CD4-positive, alpha-beta T cell treated with Interleukin-4 for 4 hours (primary cell): Measurements from ENCODE around the gene GKN1.

Source experiments
- DNase-seq: peaks from one replicate; pipeline ENCODE4 v3.0.0-alpha.2; 2020

GKN1 gene

GRCh38 chr2:69010437-69011194, 36.2 kb downstream of the GKN1 start:
- no peak for DNase-seq

- no peak for DNase-seq
Observed at GRCh38 chr2:69011611-69012157, 37.2 kb downstream of the GKN1 start.

- peak; percentile 21 for DNase-seq
Observed at GRCh38 chr2:69012310-69013141, 38.1 kb downstream of the GKN1 start.

- no peak for DNase-seq
Observed at GRCh38 chr2:69013142-69013839, 38.9 kb downstream of the GKN1 start, which contains the start of gene ANTXR1. ANTXR1 (plus strand) TSS chr2:69013179; CDS start chr2:69013500, 321 bp downstream.

- no peak for DNase-seq
Observed at GRCh38 chr2:69013840-69014821, 39.7 kb downstream of the GKN1 start.

GRCh38 chr2:69017080-69017479, 42.6 kb downstream of the GKN1 start:
- no peak for DNase-seq

- no peak for DNase-seq
Observed at GRCh38 chr2:69017835-69018234, 43.4 kb downstream of the GKN1 start.

GRCh38 chr2:69018678-69019095, 44.3 kb downstream of the GKN1 start:
- DNase-seq = no peak

GRCh38 chr2:69020496-69021426, 46.3 kb downstream of the GKN1 start:
- DNase-seq = no peak

- no peak for DNase-seq
Observed at GRCh38 chr2:69021727-69022126, 47.3 kb downstream of the GKN1 start.

GRCh38 chr2:69022548-69022947, 48.1 kb downstream of the GKN1 start:
- no peak for DNase-seq

- no peak for DNase-seq
Observed at GRCh38 chr2:69023236-69023635, 48.8 kb downstream of the GKN1 start.

GRCh38 chr2:69026026-69026425, 51.6 kb downstream of the GKN1 start:
- DNase-seq = peak; percentile 32

- no peak for DNase-seq
Observed at GRCh38 chr2:69026691-69027459, 52.4 kb downstream of the GKN1 start.
